Mesodermal cell (in vitro differentiated cells): ENCODE results near the gene MRPS17.

ENCODE experiments used
- H3K27ac ChIP-seq: 2 replicates; pipeline ENCODE4 v1.7.0; 2013; ENCODE audit warnings: mild to moderate bottlenecking, low read depth, low read length, moderate library complexity; ENCODE audit not compliant: severe bottlenecking
- H3K36me3 ChIP-seq: 2 replicates; pipeline ENCODE4 v1.7.1; 2013; ENCODE audit warnings: mild to moderate bottlenecking, low read length, moderate library complexity; ENCODE audit not compliant: control insufficient read depth, insufficient read depth
- H3K4me1 ChIP-seq: one replicate; pipeline ENCODE4 v1.7.1; 2013; ENCODE audit warnings: mild to moderate bottlenecking, low read length; ENCODE audit not compliant: insufficient read depth, control insufficient read depth, poor library complexity, severe bottlenecking
- H3K4me3 ChIP-seq: 2 replicates; pipeline ENCODE4 v1.7.0; 2013; ENCODE audit warnings: low read length, control low read depth, mild to moderate bottlenecking; ENCODE audit not compliant: insufficient read depth, poor library complexity, severe bottlenecking; ENCODE audit errors: extremely low read depth
- H3K9me3 ChIP-seq: 2 replicates; pipeline ENCODE4 v1.7.1; 2013; ENCODE audit warnings: mild to moderate bottlenecking, low read length, moderate library complexity; ENCODE audit not compliant: control insufficient read depth
- WGBS, 2 experiments: methylation state at CpG; one replicate each; pipeline ENCODE4 v1.1.5; 2013; ENCODE audit warnings: missing lambda C conversion rate in 2 of 2; ENCODE audit not compliant: insufficient coverage in 2 of 2; 5-methylcytosine and 5-hydroxymethylcytosine counted together

MRPS17 gene

DNA sequence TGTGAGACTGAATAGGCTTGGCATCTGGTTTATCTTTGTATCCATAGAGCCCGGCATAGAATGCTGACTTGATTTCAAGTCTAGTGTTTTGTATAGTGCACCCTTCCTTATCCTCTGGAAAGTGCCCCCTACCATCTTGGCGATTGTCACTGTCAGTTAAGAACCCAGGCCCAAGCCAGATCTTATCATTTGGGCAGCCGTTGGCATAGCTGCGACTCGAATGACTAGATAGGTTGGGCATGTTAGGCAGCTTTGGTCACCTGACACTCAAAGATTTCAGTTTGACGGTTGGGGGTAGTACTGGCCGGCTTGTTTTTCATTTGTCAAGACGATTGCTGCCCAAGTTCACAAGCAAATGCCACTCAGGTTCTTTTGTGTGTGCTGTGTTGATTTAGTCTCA lies 19.3 kb downstream of the MRPS17 start:
- H3K4me3 ChIP-seq, result no peak overlapping the region
- H3K27ac ChIP-seq, result no peak overlapping the region
- no peaks in the 10 kb centered on the region for H3K9me3 ChIP-seq
- 86 to 93% methylated on average over 5 of the region's 8 CpGs for WGBS, 2 experiments
- H3K36me3 ChIP-seq, result peaks cover 21% of the 10 kb centered on the region
- H3K4me1 ChIP-seq, result peaks cover 7% of the 10 kb centered on the region

DNA sequence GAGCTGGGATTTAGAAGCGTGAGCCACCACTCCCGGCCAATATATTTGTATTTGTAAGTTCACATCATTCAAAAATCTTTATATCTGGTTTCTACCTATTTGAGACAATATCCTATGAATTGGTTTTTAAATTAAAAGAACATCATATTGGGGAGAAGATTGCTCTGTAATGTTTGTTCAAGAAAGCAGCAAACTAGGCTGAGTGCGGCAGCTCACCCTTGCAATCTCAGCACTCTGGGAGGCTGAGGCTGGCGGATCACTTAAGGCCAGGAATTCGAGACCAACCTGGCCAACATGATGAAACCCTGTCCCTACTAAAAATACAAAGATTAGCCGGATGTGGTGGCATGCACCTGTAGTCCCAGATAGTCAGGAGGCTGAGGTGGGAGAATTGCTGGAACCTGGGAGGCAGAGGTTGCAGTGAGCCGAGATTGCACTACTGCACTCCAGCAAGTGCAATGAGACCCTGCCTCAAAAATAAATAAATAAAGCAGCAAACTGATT lies 22.1 kb downstream of the MRPS17 start:
- Histone ChIP-seq H3K4me1 (peaks cover 7% of the 10 kb centered on the region), H3K9me3 (no peaks in the 10 kb centered on the region), H3K36me3 (peaks cover 15% of the 10 kb centered on the region), H3K4me3 (no peak overlapping the region), H3K27ac (no peak overlapping the region)
- 82 to 100% methylated on average over 3 to 4 of the region's 7 CpGs for WGBS, 2 experiments

DNA sequence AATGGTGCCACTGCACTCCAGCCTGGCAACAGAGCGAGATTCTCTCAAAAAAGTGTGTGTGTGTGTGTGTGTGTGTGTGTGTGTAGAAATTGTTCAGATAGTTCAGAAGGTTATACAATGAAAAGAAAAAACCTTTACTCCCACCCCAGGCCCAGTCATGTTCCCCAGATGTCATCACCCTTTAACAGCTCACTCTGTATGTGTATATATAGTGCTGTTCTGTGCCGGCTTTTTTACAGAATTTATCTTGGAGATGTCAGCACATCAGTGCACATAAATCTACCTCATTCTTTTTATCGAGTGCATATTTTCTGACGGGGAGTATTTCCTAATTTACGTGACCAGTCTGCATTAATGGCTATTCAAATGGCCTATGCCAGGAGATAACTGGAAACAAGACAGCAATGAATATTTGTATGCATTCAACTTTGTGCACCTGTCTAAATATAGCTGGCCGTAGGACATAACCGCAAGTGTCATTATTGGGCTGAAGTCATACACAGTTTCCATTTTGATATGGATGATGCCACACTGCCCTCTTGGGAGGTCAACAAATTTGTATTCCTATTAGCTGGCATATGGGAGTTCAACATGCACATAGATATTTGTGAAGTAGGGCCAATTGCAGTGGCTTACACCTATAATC lies 24.4 kb downstream of the MRPS17 start:
- Histone ChIP-seq H3K4me1 (peaks cover 2% of the 10 kb centered on the region), H3K27ac (no peak overlapping the region), H3K36me3 (peaks cover 31% of the 10 kb centered on the region), H3K9me3 (no peaks in the 10 kb centered on the region), H3K4me3 (no peak overlapping the region)
- WGBS, 2 experiments, result 85 to 100% methylated on average over 3 to 4 of the region's 7 CpGs

DNA sequence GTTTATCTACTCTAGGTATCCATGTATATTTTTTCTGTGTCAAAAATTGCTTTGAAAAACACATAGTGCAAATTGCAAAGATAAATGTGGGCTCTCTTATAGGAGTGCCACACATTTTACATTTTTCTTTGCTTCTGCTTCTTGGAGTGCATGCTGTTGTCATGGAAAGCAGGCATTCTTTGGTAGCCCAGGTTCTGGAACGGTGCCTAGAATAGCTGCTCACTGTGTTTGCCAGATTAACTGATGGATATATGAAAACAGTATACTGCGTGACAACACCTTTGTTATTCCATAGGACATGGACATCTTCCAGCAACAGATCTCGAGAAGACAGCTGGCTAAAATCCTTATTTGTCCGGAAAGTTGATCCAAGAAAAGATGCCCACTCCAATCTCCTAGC lies 26.2 kb downstream of the MRPS17 start:
- Histone ChIP-seq H3K4me3 (no peak overlapping the region), H3K36me3 (peaks cover 47% of the 10 kb centered on the region), H3K27ac (no peak overlapping the region), H3K9me3 (no peaks in the 10 kb centered on the region), H3K4me1 (no peaks in the 10 kb centered on the region)
- WGBS, 2 experiments, result 82 to 100% methylated on average over 1 to 2 of the region's 4 CpGs

DNA sequence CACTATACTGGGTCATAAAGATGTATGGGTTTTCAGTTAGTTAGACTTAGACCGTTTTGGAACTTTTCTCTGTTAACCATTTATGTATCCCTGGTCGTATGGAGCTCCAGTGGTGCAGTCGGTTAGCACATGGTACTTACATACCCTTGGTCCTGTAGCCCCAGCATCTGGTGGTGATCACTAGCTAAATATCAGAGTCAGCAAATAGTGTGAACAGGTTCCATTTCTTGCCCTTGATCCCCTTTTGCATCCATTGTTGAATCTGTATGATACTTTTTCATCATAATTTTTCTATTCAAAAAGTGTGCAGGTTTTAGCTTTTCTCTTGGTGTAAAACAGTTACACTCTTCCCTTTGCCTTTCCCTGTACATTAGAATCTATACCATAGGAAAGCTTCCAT lies 28.6 kb downstream of the MRPS17 start:
- H3K4me1 ChIP-seq, result no peaks in the 10 kb centered on the region
- no peaks in the 10 kb centered on the region for H3K9me3 ChIP-seq
- H3K36me3 ChIP-seq, result peaks cover 69% of the 10 kb centered on the region
- no peak overlapping the region for H3K27ac ChIP-seq
- no peak overlapping the region for H3K4me3 ChIP-seq
- 100% methylated on average over 2 of the region's 3 CpGs for WGBS, 2 experiments

DNA sequence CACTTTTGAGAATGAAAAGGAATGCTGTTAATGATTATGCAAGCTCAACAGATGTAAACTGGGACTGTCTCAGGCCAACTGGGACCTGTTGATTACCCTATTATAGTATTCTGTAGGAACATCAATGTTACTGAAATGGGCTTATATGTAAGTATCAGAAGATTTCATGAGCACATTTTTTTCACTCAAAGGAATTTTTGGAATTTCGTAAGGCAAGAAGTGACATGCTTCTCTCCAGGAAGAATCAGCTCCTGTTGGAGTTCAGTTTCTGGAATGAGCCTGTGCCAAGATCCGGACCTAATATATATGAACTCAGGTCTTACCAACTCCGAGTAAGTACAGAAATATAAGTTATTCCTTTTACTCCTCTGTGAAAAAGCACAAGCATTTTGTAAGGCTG lies 31.9 kb downstream of the MRPS17 start:
- Histone ChIP-seq H3K27ac (no peak overlapping the region), H3K4me3 (no peak overlapping the region), H3K9me3 (no peaks in the 10 kb centered on the region), H3K36me3 (peaks cover 82% of the 10 kb centered on the region), H3K4me1 (no peaks in the 10 kb centered on the region)
- WGBS, 2 experiments, result 94 to 100% methylated on average over 2 to 3 of the region's 3 CpGs

DNA sequence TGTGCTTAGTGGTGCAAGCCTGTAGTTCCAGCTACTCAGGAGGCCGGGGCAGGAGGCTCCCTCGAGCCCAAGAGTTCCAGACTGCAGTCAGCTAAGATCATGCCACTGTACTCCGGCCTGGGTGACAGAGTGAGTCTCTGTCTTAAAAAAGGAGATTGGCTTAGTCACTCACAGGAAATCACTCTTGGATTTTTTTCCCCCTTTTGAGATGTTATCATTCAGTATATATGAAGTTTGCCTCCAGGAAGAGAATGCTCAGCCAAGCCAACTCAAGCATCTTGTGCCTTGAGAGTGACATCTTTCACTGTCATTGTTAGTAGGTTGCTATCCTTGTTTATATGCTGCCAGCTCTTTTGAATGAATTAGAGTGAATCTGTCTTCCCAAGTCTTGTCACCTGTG lies 40.7 kb downstream of the MRPS17 start:
- H3K4me3 ChIP-seq, result no peak overlapping the region
- H3K4me1 ChIP-seq, result no peaks in the 10 kb centered on the region
- WGBS, 2 experiments, result 50% methylated on average over 2 of the region's 3 CpGs
- H3K9me3 ChIP-seq, result no peaks in the 10 kb centered on the region
- H3K27ac ChIP-seq, result no peak overlapping the region
- H3K36me3 ChIP-seq, result peaks cover 51% of the 10 kb centered on the region

DNA sequence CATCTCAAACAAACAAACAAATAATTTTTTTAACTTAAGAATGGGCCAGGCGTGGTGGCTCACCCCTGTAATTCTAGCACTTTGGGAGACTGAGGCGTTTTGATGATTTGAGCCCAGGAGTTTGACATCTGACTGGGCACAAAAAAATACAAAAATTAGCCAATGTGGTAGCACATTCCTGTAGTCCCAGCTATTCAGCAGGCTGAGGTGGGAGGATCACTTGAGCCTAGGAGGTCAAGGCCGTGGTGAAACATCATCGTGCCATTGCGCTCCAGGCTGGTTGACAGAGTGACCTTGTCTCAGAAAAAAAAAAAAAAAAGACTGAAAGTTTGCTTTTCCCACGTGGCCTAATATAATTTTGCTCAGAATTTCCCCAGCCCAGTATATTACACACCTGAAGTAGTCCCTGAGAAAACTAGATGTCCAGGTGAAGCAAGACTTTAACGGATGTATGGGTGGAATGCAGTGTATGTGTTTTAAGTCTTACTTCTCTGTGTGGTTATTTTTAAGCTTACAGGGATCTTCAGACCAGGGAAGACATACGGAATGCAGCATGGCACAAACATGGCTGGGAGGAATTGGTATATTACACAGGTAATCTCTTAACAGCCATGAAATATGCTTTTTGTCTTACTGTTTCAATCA lies 45.3 kb downstream of the MRPS17 start:
- no peaks in the 10 kb centered on the region for H3K9me3 ChIP-seq
- H3K4me3 ChIP-seq, result no peak overlapping the region
- no peak overlapping the region for H3K27ac ChIP-seq
- 90 to 94% methylated on average over 4 to 7 of the region's 8 CpGs for WGBS, 2 experiments
- H3K4me1 ChIP-seq, result no peaks in the 10 kb centered on the region
- peaks cover 41% of the 10 kb centered on the region for H3K36me3 ChIP-seq

DNA sequence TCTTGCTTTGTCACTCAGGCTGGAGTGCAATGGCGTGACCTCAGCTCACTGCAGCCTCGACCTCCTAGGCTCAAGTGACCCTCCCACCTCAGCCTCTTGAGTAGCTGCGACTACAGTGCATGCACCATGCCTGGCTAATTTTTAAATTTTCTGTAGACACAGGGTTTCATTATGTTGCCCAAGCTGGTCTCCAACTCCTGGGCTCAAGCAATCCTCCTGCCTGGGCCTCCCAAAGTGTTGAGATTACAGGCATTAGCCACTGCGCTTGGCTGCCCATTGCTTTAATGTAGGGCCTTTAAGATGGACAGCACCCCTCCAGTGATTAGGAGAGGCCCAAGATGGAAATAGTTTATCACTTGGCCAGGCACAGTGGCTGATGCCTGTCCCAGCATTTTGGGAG lies 52.1 kb downstream of the MRPS17 start:
- Histone ChIP-seq H3K27ac (no peak overlapping the region), H3K4me1 (no peaks in the 10 kb centered on the region), H3K9me3 (no peaks in the 10 kb centered on the region), H3K36me3 (peaks cover 7% of the 10 kb centered on the region), H3K4me3 (no peak overlapping the region)
- WGBS, 2 experiments, result 91 to 93% methylated on average over 4 of the region's 4 CpGs
